ENCODE measurements around the gene ANO9.

Gene ANO9, protein sequence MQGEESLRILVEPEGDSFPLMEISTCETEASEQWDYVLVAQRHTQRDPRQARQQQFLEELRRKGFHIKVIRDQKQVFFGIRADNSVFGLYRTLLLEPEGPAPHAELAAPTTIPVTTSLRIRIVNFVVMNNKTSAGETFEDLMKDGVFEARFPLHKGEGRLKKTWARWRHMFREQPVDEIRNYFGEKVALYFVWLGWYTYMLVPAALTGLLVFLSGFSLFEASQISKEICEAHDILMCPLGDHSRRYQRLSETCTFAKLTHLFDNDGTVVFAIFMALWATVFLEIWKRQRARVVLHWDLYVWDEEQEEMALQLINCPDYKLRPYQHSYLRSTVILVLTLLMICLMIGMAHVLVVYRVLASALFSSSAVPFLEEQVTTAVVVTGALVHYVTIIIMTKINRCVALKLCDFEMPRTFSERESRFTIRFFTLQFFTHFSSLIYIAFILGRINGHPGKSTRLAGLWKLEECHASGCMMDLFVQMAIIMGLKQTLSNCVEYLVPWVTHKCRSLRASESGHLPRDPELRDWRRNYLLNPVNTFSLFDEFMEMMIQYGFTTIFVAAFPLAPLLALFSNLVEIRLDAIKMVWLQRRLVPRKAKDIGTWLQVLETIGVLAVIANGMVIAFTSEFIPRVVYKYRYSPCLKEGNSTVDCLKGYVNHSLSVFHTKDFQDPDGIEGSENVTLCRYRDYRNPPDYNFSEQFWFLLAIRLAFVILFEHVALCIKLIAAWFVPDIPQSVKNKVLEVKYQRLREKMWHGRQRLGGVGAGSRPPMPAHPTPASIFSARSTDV

DNA sequence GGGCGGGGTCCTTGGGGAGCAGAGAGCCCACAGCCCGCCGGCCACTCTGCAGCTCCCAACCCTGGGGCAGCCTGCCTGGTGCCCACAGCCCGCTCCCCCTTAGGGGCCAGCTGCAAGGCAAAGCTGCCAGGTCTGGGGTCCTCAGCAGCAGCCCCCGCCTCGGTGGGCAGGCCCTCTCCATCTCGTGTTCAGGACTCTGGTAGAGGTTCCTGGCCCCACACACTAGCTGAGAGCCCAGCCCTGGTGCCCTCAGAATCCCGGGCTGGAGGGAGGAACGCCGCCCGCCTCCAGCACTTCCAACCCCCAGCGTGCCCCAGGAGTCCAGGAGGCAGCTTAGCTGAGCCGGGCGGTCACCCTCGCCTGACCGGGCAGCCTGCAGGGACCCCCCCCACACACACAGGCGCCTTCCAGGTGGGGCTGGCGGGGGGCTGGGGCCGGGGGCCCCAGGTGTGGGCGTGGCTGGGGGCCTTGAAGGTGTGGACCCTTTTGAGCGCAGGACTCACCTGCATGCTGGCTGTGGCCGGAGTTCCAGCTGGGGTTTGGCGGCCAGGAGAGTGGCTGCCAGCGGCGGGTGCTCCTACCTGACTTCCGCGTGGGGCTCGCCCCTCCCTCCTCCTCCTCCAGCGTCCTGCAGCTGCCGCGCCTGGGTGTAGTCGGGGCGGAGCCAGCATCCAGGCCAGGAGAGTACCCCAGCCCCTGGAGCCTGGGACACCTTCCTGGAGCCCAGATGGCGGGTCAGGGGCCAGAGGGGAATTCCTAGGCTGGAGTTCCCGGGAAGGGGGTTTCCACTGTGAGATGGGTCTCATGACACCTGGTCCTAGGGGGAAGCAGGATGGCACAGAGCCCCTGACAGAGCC lies at the start of gene ANO9:
Gene ANO9 (minus strand): TSS at position 594 of the 857 bp plus-strand sequence. CDS start 85 bp downstream, at position 509.
- no peak for DNase-seq (ENCODE audit: low spot score)

DNA sequence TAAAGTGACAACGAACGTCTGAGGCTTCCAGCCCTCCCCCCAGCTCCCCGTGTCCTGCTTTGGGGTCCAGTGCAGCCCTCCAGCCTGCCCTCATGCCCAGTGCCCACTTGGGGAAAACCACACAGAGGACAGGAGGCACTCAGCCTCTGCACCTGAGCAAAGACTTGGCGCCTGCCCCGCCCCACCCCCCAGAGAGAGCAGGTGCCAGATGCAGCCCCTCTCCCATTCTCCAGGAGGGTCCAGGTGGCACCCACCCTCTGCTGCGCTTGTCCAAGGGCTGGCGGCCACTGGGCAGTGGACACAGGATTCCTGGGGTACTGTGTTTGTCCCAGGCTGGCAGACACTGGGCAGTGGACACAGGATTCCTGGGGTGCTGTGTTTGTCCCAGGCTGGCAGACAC lies 49.5 kb upstream of the ANO9 start:
- DNase-seq (ENCODE audit: low spot score) = no peak

DNA sequence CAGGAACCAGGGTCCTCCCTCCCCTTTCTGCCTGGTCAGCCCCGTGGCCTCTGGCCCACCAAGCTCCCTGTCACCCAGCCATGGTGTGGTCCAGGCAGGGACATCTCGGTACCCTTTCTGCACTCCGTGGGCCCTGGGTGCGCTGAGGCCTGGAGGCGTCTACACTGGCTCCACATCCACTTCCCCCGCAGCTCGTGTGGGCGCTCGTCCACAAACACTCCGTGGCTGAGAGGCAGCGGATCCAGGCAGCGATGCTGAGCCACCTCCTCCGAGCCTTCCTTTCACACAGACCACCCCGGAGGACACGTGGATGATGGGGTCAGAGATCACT lies 49.1 kb upstream of the ANO9 start:
- no peak for DNase-seq (ENCODE audit: low spot score)

DNA sequence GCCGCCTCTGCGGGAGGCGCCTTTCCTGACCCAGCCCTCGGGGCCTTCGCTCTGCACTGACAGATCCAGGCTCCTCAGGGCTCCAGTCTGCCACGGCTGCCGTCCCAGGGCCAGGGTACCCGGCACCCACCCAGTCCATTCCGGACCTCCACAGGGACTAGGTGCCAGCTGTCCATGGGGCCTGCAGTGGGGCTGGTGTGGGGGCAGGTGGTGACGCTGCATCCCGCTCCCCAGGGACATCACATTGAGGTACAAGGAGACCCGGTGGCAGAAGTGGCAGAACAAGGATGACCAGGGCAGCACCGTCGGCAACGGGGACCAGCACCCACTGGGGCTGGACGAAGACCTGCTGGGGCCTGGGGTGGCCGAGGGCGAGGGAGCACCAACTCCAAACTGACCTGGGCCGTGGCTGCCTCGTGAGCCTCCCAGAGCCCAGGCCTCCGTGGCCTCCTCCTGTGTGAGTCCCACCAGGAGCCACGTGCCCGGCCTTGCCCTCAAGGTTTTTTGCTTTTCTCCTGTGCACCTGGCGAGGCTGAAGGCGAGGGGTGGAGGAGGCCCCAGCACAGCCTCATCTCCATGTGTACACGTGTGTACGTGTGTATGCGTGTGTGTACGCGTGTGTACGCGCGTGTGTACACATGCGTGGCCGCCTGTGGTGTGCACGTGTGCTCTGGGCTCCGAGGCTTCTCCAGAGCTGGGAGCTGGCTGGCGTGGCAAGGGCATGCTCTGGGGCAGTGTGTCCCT lies 48.5 kb upstream of the ANO9 start:
- DNase-seq (ENCODE audit: low spot score) = no peak

DNA sequence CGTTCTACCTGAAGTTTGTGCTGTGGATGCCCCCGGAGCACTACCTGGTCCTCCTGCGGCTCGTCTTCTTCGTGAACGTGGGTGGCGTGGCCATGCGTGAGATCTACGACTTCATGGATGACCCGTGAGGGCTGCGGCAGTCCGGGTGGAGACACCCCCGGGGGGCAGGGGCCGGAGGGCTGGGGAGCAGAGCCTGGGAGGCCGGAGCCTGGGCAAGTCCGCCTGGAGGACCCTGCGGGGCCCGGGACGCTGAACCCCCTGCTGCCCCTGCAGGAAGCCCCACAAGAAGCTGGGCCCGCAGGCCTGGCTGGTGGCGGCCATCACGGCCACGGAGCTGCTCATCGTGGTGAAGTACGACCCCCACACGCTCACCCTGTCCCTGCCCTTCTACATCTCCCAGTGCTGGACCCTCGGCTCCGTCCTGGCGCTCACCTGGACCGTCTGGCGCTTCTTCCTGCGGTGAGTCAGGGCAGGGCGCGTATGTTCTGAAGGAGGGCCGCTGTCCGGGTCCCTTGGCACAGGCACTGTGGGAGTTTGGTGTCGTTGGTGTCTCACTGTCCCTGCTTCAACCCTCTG lies 47.9 kb upstream of the ANO9 start:
- DNase-seq (ENCODE audit: low spot score) = no peak

DNA sequence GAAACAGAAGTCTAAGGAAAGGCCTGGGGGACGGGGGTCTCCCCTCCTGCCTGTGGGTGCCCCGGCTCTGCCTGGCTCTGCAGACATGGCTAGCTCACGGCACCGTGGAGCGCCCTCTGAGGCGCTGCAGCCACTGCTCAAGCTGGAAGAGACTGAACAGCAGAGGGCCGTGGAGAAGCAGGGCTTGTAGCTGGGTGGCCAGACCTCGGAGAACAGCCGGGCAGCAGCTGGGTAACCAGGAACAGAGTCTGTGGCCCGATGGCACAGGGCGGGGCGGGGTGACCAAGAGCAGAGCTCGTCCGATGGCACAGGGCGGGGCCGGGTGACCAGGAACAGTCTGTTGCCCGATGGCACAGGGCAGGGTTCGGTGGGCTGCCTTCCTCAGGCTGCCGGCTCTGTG lies 47.2 kb upstream of the ANO9 start:
- DNase-seq (ENCODE audit: low spot score) = no peak

DNA sequence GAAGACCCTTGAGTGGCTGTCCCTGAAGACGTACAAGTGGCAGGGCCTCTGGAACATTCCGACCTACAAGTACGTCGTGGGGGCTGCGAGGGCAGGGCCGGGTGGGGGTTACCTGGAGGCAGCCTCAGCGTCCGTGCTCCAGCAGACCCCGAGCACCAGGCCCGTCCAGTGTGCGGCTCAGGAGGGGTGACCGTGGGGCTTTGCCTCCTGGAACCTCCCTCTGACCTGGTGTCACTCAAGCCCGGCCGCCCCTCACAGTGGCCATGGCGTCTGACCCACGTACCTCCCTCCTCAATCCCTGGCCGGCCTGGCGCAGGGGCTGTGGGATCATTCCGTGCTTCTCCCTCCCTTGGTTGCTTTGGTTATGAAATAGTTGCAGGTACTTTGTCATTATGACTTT lies 46.8 kb upstream of the ANO9 start:
- no peak for DNase-seq (ENCODE audit: low spot score)

DNA sequence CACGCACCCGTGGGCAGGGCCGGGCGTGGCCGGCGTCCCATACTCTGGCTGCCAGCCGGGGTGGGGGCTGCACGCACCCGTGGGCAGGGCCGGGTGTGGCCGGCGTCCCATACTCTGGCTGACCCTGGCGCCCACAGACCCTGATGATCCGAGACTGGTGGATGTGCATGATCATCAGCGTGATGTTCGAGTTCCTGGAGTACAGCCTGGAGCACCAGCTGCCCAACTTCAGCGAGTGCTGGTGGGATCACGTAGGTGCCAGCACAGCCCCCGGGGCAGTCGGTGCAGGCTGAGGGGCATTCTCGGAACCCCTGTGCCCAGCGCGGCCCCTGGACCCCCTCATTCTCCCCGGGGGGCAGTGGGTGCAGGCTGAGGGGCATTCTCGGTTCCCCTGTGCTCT lies 46.3 kb upstream of the ANO9 start:
- no peak for DNase-seq (ENCODE audit: low spot score)

DNA sequence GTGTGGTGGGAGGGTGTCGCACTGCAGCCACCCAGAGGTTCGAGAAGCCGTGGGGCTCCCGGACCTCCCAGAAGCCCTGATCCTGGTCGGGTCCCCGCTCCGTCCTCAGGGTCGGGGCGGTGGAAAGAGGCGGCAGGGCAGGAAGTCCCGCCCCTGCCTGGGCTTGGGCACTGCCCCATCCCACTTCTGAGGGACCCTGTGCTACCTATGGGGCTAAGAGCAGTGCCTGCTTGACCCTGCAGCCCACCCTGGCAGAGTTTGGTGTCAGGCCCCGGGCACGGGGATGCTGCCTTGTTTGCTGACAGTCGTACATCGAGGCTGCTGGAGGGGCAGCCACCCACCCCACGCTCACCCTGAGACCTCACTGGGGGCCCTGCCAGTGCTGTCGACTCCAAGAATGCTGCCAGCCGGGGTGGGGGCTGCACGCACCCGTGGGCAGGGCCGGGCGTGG lies 45.8 kb upstream of the ANO9 start:
- DNase-seq (ENCODE audit: low spot score) = no peak

DNA sequence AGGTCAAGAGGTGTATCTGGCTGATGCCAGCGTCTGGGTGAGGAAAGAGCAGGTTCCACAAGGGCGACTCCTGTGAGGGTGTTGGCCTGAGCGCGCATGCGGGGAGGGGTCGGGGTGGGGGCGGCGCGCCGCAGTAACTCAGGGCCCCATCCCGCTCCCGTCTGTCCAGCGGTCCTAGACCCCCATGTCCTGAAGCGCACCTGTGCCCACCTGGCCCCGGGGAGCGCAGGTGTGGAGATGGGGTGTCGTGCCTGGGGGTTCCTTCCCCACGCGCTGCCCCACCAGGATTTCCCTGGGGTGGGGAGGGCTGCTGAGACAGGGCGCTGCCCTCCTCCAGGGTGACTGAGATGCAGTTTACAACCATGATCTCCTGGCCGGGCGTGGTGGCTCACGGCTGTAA lies 44.4 kb upstream of the ANO9 start:
- no peak for DNase-seq (ENCODE audit: low spot score)

DNA sequence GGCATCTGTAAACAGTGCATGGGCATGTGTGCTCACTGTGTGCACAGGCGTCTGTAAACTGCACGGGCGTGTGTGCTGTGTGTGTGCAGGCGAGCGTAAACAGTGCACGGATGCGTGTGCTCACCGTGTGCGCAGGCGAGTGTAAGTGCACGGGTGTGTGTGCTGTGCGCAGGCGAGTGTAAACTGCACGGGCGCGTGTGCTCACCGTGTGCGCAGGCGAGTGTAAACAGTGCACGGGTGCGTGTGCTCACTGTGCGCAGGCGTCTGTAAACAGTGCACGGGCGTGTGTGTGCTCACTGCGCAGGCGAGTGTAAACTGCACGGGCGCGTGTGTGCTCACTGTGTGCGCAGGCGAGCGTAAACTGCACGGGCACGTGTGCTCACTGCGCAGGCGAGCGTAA lies 42.8 kb upstream of the ANO9 start:
- DNase-seq (ENCODE audit: low spot score) = no peak

DNA sequence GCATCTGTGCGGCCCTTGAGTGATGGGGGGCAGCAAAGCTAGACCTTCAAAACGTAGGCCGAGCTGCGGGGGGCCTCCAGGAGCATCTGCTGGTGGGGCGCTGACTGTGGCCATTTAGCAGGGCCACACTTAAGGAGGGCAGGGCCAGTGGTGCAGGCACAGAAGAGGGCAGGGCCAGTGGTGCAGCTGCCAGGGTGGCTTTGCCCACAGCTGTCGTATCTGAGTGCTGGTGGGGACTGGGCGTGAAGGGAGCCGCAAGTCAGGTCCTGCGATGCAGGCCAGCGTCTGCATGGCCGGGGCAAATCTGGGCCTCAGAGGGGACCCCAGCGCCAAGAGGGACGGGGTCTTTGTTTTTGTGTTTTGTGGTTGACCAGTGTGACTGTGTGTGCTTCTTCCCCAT lies 37.5 kb upstream of the ANO9 start:
- no peak for DNase-seq (ENCODE audit: low spot score)

DNA sequence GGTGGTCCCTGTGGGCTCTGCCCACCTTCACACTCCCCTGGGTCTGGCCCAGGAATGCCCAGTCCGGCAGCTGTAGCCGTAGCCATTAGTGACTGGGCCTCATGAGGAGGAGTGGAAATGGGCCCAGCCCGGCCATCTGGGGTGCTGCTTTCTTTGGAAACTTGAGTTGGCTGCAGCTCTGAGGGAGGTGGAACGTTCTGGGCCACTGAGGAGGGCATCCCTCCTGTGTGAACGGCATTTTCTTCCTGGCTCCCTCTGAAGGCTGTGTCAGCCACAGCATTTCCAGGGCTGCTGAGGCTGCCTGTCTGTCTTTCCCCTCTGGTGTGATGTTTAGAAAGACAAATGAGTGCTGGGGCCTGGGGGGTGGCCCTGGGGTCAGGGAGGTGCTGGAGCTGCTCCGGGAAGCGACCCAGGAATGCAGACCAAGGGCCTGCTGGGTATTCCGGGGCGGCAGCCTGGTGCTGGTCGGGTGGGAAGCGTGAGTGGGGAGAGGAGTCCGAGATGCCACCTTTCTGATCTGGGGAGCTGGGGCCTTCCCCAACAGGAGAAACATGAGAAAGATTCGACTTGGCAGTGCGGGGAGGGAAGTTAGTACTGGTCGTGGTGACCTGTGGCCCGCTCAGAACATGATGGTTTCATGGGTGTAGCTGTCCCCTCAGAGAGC lies 35.4 kb upstream of the ANO9 start:
- DNase-seq (ENCODE audit: low spot score) = peak; percentile 49

DNA sequence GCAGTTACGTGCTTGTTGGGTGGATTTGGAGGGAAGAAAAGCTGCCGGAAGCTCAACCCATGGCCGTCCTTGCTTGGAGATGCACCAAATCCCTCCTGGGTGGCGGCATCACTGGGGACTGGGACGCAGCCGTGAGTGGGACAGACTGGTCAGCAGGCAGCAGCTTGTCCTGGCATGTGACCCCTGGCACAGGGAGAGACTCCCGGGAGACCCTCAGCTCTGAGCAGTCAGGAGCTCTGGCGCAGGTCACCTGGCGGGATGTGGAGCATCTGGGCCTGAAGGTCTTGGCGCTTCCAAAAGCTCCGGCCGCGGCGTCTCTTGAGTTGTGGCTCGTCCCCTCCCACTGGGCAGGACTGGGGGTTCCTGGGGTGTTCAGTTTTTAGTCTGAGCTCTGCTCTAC lies 34.6 kb upstream of the ANO9 start:
- DNase-seq (ENCODE audit: low spot score) = no peak

DNA sequence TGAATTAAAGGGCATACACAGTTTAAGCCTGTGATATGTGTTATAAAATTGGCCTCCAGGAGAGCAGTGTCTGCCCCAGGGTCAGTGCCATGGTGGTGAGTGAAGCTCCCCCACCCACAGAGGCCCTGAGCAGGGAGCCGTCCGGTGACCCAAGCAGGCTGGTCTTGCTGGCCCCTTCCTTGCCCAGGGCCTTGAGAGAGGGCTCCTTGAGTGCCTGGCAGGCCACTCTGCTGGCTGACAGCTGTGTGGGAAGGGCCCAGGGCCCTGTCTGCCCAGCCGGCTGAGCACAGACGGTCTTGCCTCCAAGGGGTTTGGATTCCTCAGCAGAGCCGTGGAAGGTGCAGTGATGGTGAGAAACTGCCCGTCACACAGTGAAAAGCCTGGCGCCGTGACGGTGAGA lies 34.1 kb upstream of the ANO9 start:
- no peak for DNase-seq (ENCODE audit: low spot score)

DNA sequence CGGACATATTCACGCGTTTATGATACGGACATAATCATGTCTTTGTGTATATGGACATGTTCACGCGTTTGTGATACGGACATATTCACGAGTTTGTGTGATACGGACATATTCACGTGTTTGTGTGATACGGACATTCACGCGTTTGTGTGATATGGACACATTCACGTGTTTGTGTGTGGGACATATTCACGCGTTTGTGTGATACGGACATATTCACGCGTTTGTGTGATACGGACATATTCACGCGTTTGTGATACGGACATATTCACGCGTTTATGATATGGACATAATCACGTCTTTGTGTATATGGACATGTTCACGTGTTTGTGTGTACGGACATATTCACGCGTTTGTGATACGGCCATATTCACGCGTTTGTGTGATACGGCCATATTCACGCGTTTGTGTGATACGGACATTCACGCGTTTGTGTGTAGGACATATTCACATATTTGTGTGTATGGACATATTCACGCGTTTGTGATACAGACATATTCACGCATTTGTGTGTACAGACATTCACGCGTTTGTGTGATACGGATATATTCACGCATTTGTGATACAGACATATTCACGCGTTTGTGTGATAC lies 33.2 kb upstream of the ANO9 start:
- no peak for DNase-seq (ENCODE audit: low spot score)

DNA sequence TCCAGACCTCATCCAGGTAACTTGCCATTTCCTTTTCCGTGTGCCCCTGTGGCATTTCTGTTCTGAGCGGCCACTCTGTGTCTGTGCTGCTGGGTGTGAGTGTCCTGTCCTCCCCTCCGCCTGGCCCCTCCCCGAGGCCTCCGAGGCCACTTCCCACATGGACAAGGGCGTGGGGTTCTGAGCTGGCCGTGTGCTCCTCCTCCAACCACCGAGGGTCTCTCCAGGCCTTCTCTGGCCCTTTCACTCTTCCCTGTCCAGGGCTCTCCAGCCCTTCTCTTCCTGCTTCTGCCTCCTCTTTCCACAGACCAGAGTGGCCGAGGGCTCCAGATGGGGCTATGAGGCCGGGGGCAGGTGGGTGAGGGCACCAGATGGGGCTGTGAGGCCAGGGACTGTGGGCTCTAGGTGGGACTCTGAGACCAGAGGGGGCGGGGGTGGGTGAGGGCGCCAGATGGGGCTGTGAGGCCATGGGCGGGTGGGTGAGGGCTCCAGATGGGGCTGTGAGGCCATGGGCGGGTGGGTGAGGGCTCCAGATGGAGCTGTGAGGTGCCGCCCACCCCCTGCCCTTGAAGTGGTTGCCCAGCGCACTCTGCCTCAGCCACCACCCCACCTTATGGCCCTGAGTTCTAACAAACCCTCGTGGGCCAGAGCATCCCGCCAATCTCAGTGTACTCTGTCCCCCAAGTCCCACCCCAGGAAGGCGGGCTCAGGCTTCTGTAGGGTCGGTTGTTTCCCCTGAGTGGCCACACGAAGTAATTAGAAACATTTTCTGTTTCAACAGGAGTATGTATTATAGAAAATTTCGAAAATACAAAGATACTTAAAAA lies 32.4 kb upstream of the ANO9 start:
- DNase-seq (ENCODE audit: low spot score) = no peak

DNA sequence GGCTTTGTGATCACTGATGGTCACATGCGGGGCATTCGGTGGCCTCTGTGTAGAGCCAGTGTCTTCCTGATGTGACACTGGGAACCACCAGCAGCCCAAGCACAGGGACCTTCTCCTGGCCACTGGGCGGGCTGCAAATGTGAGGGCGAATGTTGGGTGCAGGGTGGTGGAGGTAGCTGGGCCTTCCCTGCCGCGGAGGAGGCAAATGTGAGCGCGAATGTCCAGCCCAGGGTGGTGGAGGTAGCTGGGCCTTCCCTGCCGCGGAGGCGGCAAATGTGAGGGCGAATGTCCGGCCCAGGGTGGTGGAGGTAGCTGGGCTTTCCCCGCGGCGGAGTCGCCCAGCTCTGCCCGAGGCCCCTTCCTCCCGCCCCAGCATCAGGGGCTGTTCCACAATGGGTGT lies 31.6 kb upstream of the ANO9 start:
- DNase-seq (ENCODE audit: low spot score) = no peak

DNA sequence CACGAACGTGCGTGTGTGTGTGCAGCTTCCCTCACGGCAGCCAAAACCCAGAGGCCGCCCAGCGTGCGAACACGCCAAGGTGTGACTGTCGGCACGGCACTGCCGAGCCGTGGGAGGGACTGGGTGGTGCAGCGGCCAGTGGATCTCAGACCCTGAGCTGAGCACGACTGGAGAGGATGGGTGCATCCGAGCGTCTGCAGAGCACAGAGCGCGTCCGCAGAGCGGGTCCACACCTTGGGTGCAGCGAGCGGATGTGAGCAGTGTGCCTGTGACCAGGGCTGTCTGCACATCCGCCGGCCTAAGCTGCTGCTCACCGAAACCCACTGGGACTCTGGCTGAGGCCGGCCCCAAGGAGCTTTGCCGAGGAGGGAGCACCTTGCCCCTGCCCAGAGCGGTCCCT lies 31.0 kb upstream of the ANO9 start:
- DNase-seq (ENCODE audit: low spot score) = no peak

DNA sequence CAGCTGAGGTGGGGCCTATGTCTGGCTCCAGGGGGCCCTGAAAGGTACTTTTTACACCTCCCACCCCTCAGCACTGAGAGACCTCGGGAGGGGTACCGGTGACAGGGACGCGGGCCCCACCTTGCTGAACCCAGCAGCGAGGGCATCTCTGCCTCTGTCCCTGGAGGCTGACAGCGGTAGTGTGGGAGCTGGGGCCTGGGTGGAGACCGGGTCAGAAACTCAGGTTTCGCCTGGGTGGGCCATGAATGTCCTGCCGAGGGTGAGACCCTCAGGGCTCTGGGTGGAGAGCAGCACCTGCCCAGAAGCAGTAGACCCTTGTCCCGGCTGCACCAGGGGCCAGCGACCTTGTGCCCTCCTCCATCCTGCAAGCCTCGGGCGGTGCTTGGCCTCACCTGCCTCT lies 30.5 kb upstream of the ANO9 start:
- no peak for DNase-seq (ENCODE audit: low spot score)
